OCI-LY7 (cell line): ENCODE measurements around the gene ADD3.

ENCODE experiments used
- EZH2phosphoT487 ChIP-seq: fragments of 200-600 bp; sonication (generic); IDR thresholded peaks from 2 replicates; pipeline ENCODE4 v1.6.1; 2018; ENCODE audit warnings: low read depth, borderline replicate concordance, mild to moderate bottlenecking, mixed run types, antibody characterized with exemption, low read length, moderate library complexity, mixed read lengths
- TF ChIP-seq, protein P1 (sequence below): fragments of 200-600 bp; sonication (generic); conservative IDR thresholded peaks from 2 replicates; pipeline ENCODE4 v1.5.1; 2014; ENCODE audit warnings: mild to moderate bottlenecking, antibody characterized with exemption, low read length, moderate library complexity, mixed read lengths

DNA sequence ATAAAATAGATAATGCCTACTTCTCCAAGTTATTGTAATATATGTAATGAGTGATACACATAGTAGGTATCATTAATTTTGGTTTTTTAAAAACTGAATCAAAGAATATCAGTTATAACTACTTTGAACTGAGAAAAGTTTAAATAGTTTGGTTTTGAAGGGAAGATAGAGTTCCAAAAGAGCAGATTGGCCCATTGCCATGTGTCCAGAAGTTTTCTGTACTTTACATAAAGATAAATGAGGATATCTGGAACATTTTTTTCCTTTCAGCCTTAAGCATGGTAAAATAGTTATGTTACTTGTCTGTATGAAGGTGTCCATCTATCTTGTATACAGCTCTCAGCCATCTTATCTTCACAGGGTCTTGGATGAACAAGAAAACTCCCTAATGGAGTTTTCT is 101.7 kb downstream of the ADD3 start:
- TF ChIP-seq, protein P1, sequence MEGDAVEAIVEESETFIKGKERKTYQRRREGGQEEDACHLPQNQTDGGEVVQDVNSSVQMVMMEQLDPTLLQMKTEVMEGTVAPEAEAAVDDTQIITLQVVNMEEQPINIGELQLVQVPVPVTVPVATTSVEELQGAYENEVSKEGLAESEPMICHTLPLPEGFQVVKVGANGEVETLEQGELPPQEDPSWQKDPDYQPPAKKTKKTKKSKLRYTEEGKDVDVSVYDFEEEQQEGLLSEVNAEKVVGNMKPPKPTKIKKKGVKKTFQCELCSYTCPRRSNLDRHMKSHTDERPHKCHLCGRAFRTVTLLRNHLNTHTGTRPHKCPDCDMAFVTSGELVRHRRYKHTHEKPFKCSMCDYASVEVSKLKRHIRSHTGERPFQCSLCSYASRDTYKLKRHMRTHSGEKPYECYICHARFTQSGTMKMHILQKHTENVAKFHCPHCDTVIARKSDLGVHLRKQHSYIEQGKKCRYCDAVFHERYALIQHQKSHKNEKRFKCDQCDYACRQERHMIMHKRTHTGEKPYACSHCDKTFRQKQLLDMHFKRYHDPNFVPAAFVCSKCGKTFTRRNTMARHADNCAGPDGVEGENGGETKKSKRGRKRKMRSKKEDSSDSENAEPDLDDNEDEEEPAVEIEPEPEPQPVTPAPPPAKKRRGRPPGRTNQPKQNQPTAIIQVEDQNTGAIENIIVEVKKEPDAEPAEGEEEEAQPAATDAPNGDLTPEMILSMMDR: no peak
- no peak for TF ChIP-seq EZH2phosphoT487
